Endothelial cell of umbilical vein (primary cell): ENCODE measurements around the gene CDH19. TPM values are rescaled to one million over a fixed set of nuclear protein-coding genes. Genes with fewer than 3 reads are reported as not detected.

Source experiments
- BruUV-seq: library from RNA; stranded (reverse); fragments of 400-500 nt; replicated peaks from 2 replicates; lab custom pipeline; 2021; lab: Mats Ljungman, UMichigan
- CTCF ChIA-PET: fragments of 300-600, 350-600 bp; sonication (Branson Sonifier 250); formaldehyde crosslinking; loops from one replicate; lab custom pipeline; 2021; ENCODE audit warnings: antibody characterized with exemption, inconsistent platforms; lab: Charles Lee
- POLR2A ChIA-PET: fragments of 300-600, 350-600 bp; sonication (Branson Sonifier 250); formaldehyde crosslinking; loops from one replicate; lab custom pipeline; 2021; ENCODE audit warnings: antibody characterized with exemption, inconsistent platforms; lab: Charles Lee
- DNase-seq: peaks from one replicate; pipeline ENCODE4 v3.0.0-alpha.2; 2011; ENCODE audit warnings: low read depth, low spot score
- FAIRE-seq: peaks from 2 replicates; lab custom pipeline; 2011; peaks lifted over from hg19 to GRCh38; lab: Jason Lieb, UNC
- H2AFZ ChIP-seq: 2 replicates; pipeline ENCODE4 v1.6.0; 2012; ENCODE audit warnings: low read depth, low read length, control low read depth, inconsistent platforms
- H3K27ac ChIP-seq: 2 replicates; pipeline ENCODE4 v1.5.1; 2011; ENCODE audit warnings: low read depth, mild to moderate bottlenecking, control low read depth, low read length, moderate library complexity; ENCODE audit not compliant: insufficient read depth
- H3K27me3 ChIP-seq, 2 experiments: 2 replicates each; pipeline versions ENCODE4 v1.6.0 to v1.6.1; 2011; ENCODE audit warnings: low read length in 2 of 2, mixed read lengths in 1 of 2; ENCODE audit not compliant: control insufficient read depth in 2 of 2, insufficient read depth in 2 of 2
- H3K36me3 ChIP-seq, 2 experiments: 2 replicates in 1 of 2; 3 replicates in 1 of 2; pipeline ENCODE4 v1.5.1; 2011; ENCODE audit warnings: low read length in 2 of 2, mild to moderate bottlenecking in 1 of 2, moderate library complexity in 1 of 2; ENCODE audit not compliant: control insufficient read depth in 2 of 2, insufficient read depth in 2 of 2; ENCODE audit errors: extremely low read depth in 1 of 2
- H3K4me1 ChIP-seq: 3 replicates; pipeline ENCODE4 v1.5.1; 2011; ENCODE audit warnings: mild to moderate bottlenecking, low read length; ENCODE audit not compliant: control insufficient read depth, insufficient read depth; ENCODE audit errors: extremely low read depth
- H3K4me2 ChIP-seq: 2 replicates; pipeline ENCODE4 v1.6.1; 2011; ENCODE audit warnings: low read length, control low read depth, mixed read lengths; ENCODE audit not compliant: insufficient read depth
- H3K4me3 ChIP-seq, 3 experiments: fragments of 200-600 bp in 1 of 3; sonication (generic), shearing (Covaris generic) in 1 of 3; replicated peaks in 1 of 3; 2 replicates each; pipeline ENCODE4 v1.5.1; 2011 to 2016; ENCODE audit warnings: control low read depth in 3 of 3, low read length in 3 of 3, mild to moderate bottlenecking in 2 of 3, inconsistent platforms in 1 of 3, low read depth in 1 of 3, moderate library complexity in 1 of 3; ENCODE audit not compliant: insufficient read depth in 1 of 3
- H3K79me2 ChIP-seq: 2 replicates; pipeline ENCODE4 v1.6.0; 2012; ENCODE audit warnings: low read length, inconsistent platforms; ENCODE audit not compliant: control insufficient read depth, insufficient read depth
- H3K9ac ChIP-seq: replicated peaks from 2 replicates; pipeline ENCODE3; 2011; ENCODE audit warnings: low read length, control low read depth; ENCODE audit not compliant: insufficient read depth; ENCODE audit errors: extremely low read depth
- H3K9me1 ChIP-seq: replicated peaks from 3 replicates; pipeline ENCODE4 v1.6.0; 2011; ENCODE audit warnings: mild to moderate bottlenecking, low read length; ENCODE audit not compliant: control insufficient read depth, insufficient read depth; ENCODE audit errors: extremely low read depth
- H3K9me3 ChIP-seq: replicated peaks from 2 replicates; pipeline ENCODE4 v1.5.1; 2012; ENCODE audit warnings: low read length, inconsistent platforms; ENCODE audit not compliant: control insufficient read depth, insufficient read depth
- H4K20me1 ChIP-seq: replicated peaks from 2 replicates; pipeline ENCODE3; 2011; ENCODE audit warnings: mild to moderate bottlenecking, low read length; ENCODE audit not compliant: control insufficient read depth, insufficient read depth; ENCODE audit errors: extremely low read depth
- CTCF ChIP-seq, 2 donors: IDR thresholded peaks; 1 replicate in 1 of 2; 2 replicates in 1 of 2; pipeline ENCODE4 v1.5.1; 2011; ENCODE audit warnings: low read length in 2 of 2, mild to moderate bottlenecking in 2 of 2, moderate library complexity in 2 of 2, control low read depth in 1 of 2, inconsistent platforms in 1 of 2, low read depth in 1 of 2; ENCODE audit not compliant: insufficient read depth in 1 of 2; ENCODE audit errors: extremely low read depth in 1 of 2
- EZH2 ChIP-seq: IDR thresholded peaks from 2 replicates; pipeline ENCODE4 v1.6.1; 2012; ENCODE audit warnings: borderline replicate concordance, low read depth, mild to moderate bottlenecking, moderate library complexity, low read length, inconsistent platforms; ENCODE audit not compliant: severe bottlenecking
- FOS ChIP-seq: IDR thresholded peaks from 2 replicates; pipeline ENCODE4 v1.6.1; 2011; ENCODE audit warnings: mild to moderate bottlenecking, low read length, moderate library complexity, borderline replicate concordance; ENCODE audit not compliant: insufficient read depth
- GATA2 ChIP-seq: IDR thresholded peaks from 2 replicates; pipeline ENCODE4 v1.7.0; 2011; ENCODE audit warnings: low read depth, mild to moderate bottlenecking, moderate library complexity, mixed read lengths, low read length; ENCODE audit not compliant: insufficient read length, insufficient read depth
- JUN ChIP-seq: IDR thresholded peaks from 2 replicates; pipeline ENCODE4 v1.6.1; 2011; ENCODE audit warnings: borderline replicate concordance, low read depth; ENCODE audit not compliant: insufficient read length, insufficient read depth
- MAX ChIP-seq: IDR thresholded peaks from 2 replicates; pipeline ENCODE4 v1.6.1; 2011; ENCODE audit not compliant: insufficient read depth, insufficient read length
- MYC ChIP-seq: IDR thresholded peaks from one replicate; pipeline ENCODE4 v1.6.1; 2011; ENCODE audit warnings: mild to moderate bottlenecking, low read depth, low read length
- POLR2A ChIP-seq: IDR thresholded peaks from 2 replicates; pipeline ENCODE4 v1.6.1; 2012; ENCODE audit warnings: low read depth, mild to moderate bottlenecking, control low read depth, low read length
- POLR2AphosphoS5 ChIP-seq: IDR thresholded peaks from 2 replicates; pipeline ENCODE4 v1.6.1; 2012; ENCODE audit warnings: low read depth, mild to moderate bottlenecking, control low read depth, low read length, moderate library complexity; ENCODE audit not compliant: insufficient read depth
- dilution Hi-C: fragments of 300-500 bp; cut with MboI; formaldehyde crosslinking; loops from one replicate; pipeline ENCODE4 v1.15.0; 2019; ENCODE audit warnings: low sequenced_read_pairs; ENCODE audit not compliant: extremely low pct_ligation_motif_present
- intact Hi-C: fragments of 100-400 bp; cut with micrococcal nuclease; formaldehyde crosslinking; loops from one replicate; pipeline ENCODE4 v1.10.0; 2022
- polyA plus RNA-seq, 4 experiments: library from polyadenylated mRNA; depleted of rRNA in 3 of 4; stranded (reverse) in 3 of 4; unstranded in 1 of 4; fragments of >200 nt; gene quantifications; 2 replicates each; pipeline versions ENCODE4 v1.2.1 to v1.2.3, GENCODE V29; 2011 to 2012; ENCODE audit warnings: missing spikeins in 1 of 4
- total RNA-seq: library from RNA; stranded (reverse); gene quantifications from 2 replicates; pipeline ENCODE4 v1.2.3, GENCODE V29; 2021

The CDH19 gene
- total and polyA plus RNA-seq, 2 donors (not counting 3 experiments of a cell fraction or from before 2014, with no cell fraction given) = not detected

- H3K79me2 ChIP-seq = no peaks in the 10 kb centered on the region
- no peak for TF ChIP-seq MAX
- TF ChIP-seq EZH2 = no peak
- TF ChIP-seq POLR2AphosphoS5 = no peak
- no peak for TF ChIP-seq GATA2
- TF ChIP-seq CTCF (IDR thresholded peaks at IDR 0.05; ENCODE audit: extremely low read depth in 1 of 2, insufficient read depth in 1 of 2, low read depth in 1 of 2, low read length in 2 of 2) = no peak
- no peak for TF ChIP-seq MYC
- TF ChIP-seq POLR2A = no peak
- no peak for TF ChIP-seq FOS
- TF ChIP-seq JUN = no peak
- no peak overlapping the region for H2AFZ ChIP-seq
- no peak for DNase-seq
- no peaks in the 10 kb centered on the region for H3K27me3 ChIP-seq
- ChIA-PET CTCF (no interaction called here), POLR2A (no interaction called here)
- H4K20me1 ChIP-seq = no peaks in the 10 kb centered on the region
- H3K9me3 ChIP-seq = no peaks in the 10 kb centered on the region
- no peak overlapping the region for H3K4me2 ChIP-seq
- H3K27ac ChIP-seq = no peak overlapping the region
- no peaks in the 10 kb centered on the region for H3K9me1 ChIP-seq
- H3K4me3 ChIP-seq = no peak overlapping the region
- no TSS peak for BruUV-seq
- dilution Hi-C loops (no loop called here), intact Hi-C loops (no loop called here)
- no peak for FAIRE-seq
- peaks cover 23% of the 10 kb centered on the region for H3K4me1 ChIP-seq
- no peaks in the 10 kb centered on the region for H3K36me3 ChIP-seq
- H3K9ac ChIP-seq = no peak overlapping the region
These were observed 89.9 kb downstream of the CDH19 start for GRCh38 chr18:66513996-66514395.
